Peyer's patch (tissue), 4 donors: ENCODE data around the gene VGLL4.

Experiments
- CTCF ChIP-seq, 6 experiments: fragments of 450-650 bp in 4 of 6; fragments of 200-600 bp in 2 of 6; sonication (generic) in 1 of 6; IDR thresholded peaks; one replicate each; pipeline ENCODE4 v1.5.1; 2017 to 2019; ENCODE audit warnings: antibody characterized with exemption in 6 of 6, mild to moderate bottlenecking in 3 of 6, moderate library complexity in 1 of 6
- POLR2A ChIP-seq, 2 donors: fragments of 450-650 bp; IDR thresholded peaks; one replicate each; pipeline ENCODE4 v1.5.1; 2017; ENCODE audit warnings: antibody characterized with exemption in 2 of 2, mild to moderate bottlenecking in 2 of 2, moderate library complexity in 2 of 2

GRCh38 chr3:11578169-11578568 lies 65.5 kb downstream of the VGLL4 start:
- TF ChIP-seq CTCF (IDR thresholded peaks at IDR 0.05), result no peak
- no peak for TF ChIP-seq POLR2A (IDR thresholded peaks at IDR 0.05)
